Breast epithelium (tissue), 3 donors: Measurements from ENCODE around the gene HECTD1.

Experiments
- CTCF ChIP-seq, 3 donors: fragments of 450-650 bp; IDR thresholded peaks; one replicate each; pipeline ENCODE4 v1.5.1; 2016 to 2017; ENCODE audit warnings: antibody characterized with exemption in 3 of 3, mild to moderate bottlenecking in 3 of 3, moderate library complexity in 3 of 3
- POLR2AphosphoS5 ChIP-seq, 3 donors: sonication (generic); formaldehyde crosslinking; IDR thresholded peaks; one replicate each; pipeline ENCODE4 v1.6.1; 2017; ENCODE audit warnings: antibody characterized with exemption in 3 of 3

- TF ChIP-seq POLR2AphosphoS5 (IDR thresholded peaks at IDR 0.05) (peak in 1 of 3 donors; percentile 30), CTCF (IDR thresholded peaks at IDR 0.05) (no peak)
Observed at GRCh38 chr14:31090883-31091764, 116.5 kb downstream of the HECTD1 start.
